GM19193 (cell line): ENCODE results near the gene TOLLIP.

Experiments used
- POLR2A ChIP-seq: IDR thresholded peaks from 4 replicates; pipeline ENCODE4 v1.6.1; 2011; ENCODE audit not compliant: insufficient read depth, insufficient read length; ENCODE audit errors: extremely low read depth

The TOLLIP gene

DNA sequence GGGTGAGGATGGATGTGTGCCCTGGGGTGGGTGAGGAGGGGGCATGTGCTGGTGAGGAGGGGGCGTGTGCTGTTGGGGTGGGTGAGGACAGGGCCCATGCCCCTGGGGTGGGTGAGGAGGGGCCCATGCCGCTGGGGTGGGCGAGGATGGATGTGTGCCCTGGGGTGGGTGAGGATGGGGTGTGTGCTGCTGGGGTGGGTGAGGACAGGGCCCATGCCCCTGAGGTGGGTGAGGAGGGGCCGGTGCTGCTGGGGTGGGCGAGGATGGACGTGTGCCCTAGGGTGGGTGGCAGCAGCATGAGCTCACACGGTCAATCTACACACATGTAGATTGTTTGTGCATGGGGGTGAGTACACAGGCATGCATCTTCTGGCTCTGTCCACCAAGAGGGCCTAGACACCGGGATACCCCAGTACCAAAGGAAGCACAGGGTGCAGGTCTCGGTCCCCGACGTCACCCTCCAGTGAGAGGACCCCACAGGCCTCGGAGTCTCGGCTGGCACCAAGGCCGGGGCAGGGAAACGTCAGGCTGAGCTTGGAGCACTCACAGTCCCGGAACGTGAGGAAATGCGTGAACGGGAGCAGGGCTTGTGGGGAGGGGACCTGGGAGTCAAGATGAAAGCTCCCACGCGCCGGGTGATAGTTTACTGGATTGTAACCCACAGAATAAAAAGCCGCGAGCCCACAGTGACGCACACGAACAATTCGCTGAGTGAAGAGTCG lies 37.4 kb upstream of the TOLLIP start:
- no peak for TF ChIP-seq POLR2A

DNA sequence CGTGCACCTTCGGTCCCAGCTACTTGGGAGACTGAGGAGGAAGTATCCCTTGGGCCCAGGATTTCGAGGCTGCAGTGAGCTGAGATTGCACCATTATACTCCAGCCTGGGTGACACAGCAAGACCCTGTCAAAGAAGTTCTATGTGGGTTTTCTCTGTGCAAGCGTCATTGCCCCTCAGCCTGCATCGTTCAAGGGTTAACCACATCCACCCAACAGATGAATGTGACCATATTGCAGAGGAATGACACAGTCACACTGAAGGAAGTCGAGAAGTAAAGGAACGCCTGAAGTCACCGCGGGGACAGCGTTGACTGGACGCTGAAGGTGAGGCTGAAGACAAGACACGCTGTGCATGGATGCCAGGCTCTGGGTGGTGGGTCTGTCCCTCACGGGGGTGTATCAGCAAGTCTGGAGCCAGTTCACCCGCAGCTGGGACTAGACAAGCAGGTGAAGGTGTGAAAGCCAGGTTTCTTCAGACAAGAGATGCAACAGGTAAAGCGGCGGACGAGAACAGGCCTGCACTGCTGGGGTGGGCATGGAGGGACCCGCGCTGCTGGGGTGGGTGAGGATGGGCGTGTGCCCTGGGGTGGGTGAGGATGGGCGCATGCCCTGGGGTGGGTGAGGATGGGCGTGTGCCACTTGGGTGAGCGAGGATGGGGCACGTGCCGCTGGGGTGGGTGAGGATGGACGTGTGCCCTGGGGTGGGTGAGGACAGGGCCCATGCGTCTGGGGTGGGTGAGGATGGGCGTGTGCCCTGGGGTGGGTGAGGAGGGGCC lies 36.5 kb upstream of the TOLLIP start:
- no peak for TF ChIP-seq POLR2A

- TF ChIP-seq POLR2A: no peak
These were observed 34.7 kb upstream of the TOLLIP start for GRCh38 chr11:1344056-1344635.

DNA sequence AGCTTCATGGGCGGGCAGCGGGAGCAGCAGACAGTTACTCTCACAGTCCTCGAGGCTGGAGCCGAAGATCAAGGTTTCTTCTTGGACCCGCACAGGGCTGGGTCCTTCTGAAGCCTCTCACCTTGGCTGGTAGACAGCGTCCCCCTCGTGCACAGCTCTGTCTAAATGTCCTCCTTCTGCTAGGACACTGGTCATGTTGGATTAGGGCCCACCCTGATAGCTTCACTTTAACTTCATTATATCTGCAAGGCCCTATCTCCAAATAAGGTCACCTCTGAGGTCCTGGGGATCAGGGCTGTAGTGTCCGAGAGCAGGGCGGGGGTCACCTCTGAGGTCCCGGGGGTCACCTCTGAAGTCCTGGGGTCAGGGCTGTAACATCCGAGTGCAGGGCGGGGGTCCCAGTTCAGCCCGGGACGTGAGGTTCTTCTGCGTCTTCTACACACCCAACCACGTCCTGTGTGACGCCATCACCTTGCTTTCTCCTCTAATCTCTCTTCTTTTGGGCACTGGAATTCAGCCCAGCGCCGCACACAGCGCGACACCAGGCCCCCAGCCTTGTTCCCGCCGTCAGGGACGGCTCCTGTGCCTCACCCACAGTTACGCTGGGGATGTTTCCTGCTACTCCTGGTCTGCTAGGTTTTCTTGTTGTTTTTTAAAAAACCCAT lies 34.1 kb upstream of the TOLLIP start:
- TF ChIP-seq POLR2A: no peak

DNA sequence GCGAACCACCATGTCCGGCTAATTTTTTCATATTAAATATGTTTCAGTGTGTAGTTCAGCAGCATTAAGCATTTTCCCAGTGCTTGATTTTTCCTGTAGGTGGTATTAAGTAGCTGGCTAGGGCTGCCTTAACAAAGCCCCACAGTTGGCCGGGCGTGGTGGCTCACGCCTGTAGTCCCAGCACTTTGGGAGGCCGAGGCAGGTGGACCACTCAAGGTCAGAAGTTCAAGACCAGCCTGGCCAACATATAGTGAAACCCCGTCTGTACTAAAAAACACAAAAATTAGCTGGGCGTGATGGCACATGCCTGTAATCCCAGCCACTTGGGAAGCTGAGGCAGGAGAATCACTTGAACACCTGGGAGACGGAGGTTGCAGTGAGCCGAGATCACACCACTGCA lies 33.5 kb upstream of the TOLLIP start:
- TF ChIP-seq POLR2A: no peak

- no peak for TF ChIP-seq POLR2A
These were observed 32.6 kb upstream of the TOLLIP start for GRCh38 chr11:1341928-1342524.

GRCh38 chr11:1340111-1340510 lies 30.7 kb upstream of the TOLLIP start:
- TF ChIP-seq POLR2A: no peak

- TF ChIP-seq POLR2A: no peak
These were observed 29.7 kb upstream of the TOLLIP start for GRCh38 chr11:1339066-1339675.

DNA sequence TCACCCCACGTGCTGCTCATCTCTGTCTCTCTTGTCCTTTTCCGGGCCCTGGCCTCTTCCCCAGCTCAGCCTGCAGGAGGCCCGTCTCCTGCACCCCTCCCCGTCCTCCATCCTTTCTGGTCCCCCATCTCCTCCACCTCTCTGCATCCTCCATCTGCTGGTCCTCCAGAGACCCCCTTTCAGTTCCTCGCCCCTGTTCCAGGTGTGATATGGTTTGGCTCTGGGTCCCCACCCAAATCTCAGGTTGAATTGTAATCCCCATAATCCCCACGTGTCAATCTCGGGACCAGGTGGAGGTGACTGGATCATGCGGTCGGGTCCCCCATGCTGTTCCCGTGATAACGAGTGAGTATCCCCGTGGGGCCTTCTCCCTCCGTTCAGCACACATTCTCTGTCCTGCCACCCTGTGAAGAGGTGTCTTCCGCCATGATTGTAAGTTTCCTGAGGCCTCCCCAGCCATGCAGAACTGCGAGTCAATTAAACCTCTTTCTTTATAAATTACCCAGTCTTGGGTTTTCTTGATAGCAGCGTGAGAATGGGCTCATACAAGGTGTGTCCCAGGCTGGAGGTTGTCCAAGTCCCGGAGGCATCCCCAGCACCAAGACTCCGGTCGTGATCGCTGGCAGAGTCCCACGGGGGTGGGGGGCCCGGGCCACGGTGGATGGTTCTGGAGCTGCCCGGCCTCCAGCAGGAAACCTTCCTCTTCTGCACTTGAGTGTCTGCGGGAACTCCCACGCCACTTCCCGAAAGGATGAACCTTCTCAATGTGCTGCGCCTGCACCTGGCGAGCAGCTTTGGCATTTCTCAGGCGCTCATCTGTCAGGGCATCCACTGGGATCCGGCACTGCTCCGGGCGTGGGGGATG lies 29.0 kb upstream of the TOLLIP start:
- TF ChIP-seq POLR2A: no peak

- no peak for TF ChIP-seq POLR2A
These were observed 28.2 kb upstream of the TOLLIP start for GRCh38 chr11:1337647-1338007.

- no peak for TF ChIP-seq POLR2A
These were observed 27.6 kb upstream of the TOLLIP start for GRCh38 chr11:1336836-1337646.

- TF ChIP-seq POLR2A: peak; percentile 19
These were observed 26.7 kb upstream of the TOLLIP start for GRCh38 chr11:1335811-1336761.
